HepG2 (cell line): Measurements from ENCODE around the gene FOCAD.

Source experiments
- MAFF ChIP-seq: IDR thresholded peaks from 2 replicates; pipeline ENCODE4 v1.6.1; 2011; ENCODE audit warnings: low read depth, low read length, improper control_type of control experiment
- SAP130 ChIP-seq: IDR thresholded peaks from 2 replicates; pipeline ENCODE4 v1.6.1; 2016; ENCODE audit warnings: low read depth
- SOX13 ChIP-seq, 3 experiments: fragments of 450-650 bp in 1 of 3; sonication (generic) in 1 of 3; formaldehyde crosslinking in 1 of 3; IDR thresholded peaks in 2 of 3; conservative IDR thresholded peaks in 1 of 3; 2 replicates each; pipeline versions ENCODE4 v1.5.0 to v1.6.1; 2016 to 2020; ENCODE audit warnings: antibody characterized with exemption in 1 of 3, mild to moderate bottlenecking in 1 of 3, missing compliant biosample characterization in 1 of 3, missing genetic modification reagents in 1 of 3, moderate library complexity in 1 of 3
- TARDBP ChIP-seq: sonication (generic); formaldehyde crosslinking; IDR thresholded peaks from 2 replicates; pipeline ENCODE4 v1.8.0; 2022; ENCODE audit warnings: mild to moderate bottlenecking, missing genetic modification reagents
- YY1 ChIP-seq: IDR thresholded peaks from 2 replicates; pipeline ENCODE4 v1.6.1; 2011; ENCODE audit warnings: low read length, low read depth, moderate library complexity, mild to moderate bottlenecking; ENCODE audit not compliant: insufficient read depth, insufficient replicate concordance
- ZNF652 ChIP-seq: IDR thresholded peaks from 2 replicates; pipeline ENCODE4 v1.6.1; 2016; ENCODE audit warnings: low read depth, borderline replicate concordance
- TF ChIP-seq, protein P1 (sequence below): sonication (generic); formaldehyde crosslinking; IDR thresholded peaks from 2 replicates; pipeline ENCODE4 v1.4.0; 2020; ENCODE audit warnings: missing genetic modification reagents
- TF ChIP-seq, protein P2 (sequence below): IDR thresholded peaks from 2 replicates; pipeline ENCODE4 v1.6.1; 2012; ENCODE audit warnings: inconsistent platforms

DNA sequence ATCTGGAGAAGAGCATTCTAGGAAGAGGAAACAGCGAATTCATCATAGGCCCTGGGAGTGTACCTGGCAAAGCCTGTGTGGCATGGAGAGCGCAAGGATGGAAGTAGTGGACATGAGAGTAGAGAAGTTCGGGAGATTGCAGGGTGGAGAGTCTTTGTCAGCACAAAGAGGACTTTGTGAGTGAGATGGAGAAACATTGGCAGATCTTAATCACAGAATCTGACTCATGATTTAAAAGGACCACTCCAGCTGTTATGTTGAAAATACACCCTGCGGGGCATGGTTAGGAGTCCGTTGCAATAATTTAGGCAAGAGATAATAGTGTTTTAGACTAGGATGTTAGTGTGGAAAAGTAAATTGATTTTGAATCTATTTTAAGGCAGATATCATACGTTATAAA, 230.5 kb downstream of the FOCAD start:
- no peak for TF ChIP-seq SOX13 (IDR thresholded peaks at IDR 0.05)
- TF ChIP-seq SOX13 (CRISPR knock-in tag; conservative IDR thresholded peaks at IDR 0.05 in 1 of 2, IDR thresholded peaks at IDR 0.05 in 1 of 2) = no peak
- TF ChIP-seq, protein P1, sequence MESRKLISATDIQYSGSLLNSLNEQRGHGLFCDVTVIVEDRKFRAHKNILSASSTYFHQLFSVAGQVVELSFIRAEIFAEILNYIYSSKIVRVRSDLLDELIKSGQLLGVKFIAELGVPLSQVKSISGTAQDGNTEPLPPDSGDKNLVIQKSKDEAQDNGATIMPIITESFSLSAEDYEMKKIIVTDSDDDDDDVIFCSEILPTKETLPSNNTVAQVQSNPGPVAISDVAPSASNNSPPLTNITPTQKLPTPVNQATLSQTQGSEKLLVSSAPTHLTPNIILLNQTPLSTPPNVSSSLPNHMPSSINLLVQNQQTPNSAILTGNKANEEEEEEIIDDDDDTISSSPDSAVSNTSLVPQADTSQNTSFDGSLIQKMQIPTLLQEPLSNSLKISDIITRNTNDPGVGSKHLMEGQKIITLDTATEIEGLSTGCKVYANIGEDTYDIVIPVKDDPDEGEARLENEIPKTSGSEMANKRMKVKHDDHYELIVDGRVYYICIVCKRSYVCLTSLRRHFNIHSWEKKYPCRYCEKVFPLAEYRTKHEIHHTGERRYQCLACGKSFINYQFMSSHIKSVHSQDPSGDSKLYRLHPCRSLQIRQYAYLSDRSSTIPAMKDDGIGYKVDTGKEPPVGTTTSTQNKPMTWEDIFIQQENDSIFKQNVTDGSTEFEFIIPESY (CRISPR knock-in tag) = no peak
- no peak for TF ChIP-seq TARDBP (CRISPR knock-in tag)
- TF ChIP-seq, protein P2, sequence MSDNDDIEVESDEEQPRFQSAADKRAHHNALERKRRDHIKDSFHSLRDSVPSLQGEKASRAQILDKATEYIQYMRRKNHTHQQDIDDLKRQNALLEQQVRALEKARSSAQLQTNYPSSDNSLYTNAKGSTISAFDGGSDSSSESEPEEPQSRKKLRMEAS = no peak
- no peak for TF ChIP-seq YY1
- TF ChIP-seq SAP130 = no peak
- no peak for TF ChIP-seq ZNF652 (CRISPR knock-in tag)
- no peak for TF ChIP-seq MAFF
